DLD1 (cell line): ENCODE measurements around the gene RSPH9.

Experiments used
- in situ Hi-C: cut with HindIII; loops from 2 replicates; pipeline ENCODE4 v1.10.0; 2017; ENCODE audit warnings: low sequenced_read_pairs

Gene RSPH9

DNA sequence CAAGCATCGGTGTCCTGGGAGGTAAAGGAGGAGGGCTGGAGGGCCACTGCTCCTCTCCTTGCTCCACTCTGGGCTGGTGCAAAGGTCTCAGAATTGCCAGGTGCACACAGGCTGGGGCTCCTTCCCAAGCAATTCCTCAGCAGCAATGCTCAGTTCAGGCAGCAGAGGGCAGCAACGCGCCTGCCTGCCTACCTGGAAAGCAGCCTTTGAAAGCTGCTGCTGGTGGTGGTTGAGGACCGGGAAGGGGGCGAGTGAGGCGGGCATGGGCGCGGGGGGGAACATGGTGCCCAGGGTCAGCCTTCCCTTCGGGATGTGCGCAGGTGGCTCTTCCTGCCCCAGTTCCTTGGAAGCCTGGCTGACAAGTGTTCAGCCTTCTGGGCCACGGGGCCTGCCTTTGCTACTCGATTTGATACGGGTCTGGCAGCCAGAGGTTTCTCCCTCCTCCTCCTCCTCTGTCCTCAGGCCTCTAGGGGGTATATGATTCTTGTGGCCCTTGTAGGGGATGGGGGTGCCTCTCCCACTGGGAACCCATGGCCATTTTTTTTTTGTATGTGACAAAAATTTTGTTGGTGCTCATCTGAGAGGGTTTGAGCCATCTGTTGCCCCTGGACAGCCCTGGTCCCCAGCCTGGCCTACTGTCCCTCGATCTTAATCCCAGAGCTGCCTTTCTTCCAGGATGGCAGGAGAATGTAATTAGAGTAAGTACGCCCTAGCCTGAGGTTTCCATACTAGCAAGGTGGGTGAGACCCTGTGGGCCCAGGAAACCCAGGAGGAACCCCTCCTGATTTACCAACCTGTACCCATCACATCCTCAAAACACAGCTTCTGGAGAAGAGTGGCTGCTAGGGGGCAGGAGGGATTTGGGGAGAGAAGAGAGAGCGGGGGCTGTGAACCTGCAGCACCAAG is 22.7 kb downstream of the RSPH9 start:
- in situ Hi-C loops = no loop called here

- in situ Hi-C loops = no loop called here
These were observed 23.6 kb downstream of the RSPH9 start for GRCh38 chr6:43668151-43669028.

DNA sequence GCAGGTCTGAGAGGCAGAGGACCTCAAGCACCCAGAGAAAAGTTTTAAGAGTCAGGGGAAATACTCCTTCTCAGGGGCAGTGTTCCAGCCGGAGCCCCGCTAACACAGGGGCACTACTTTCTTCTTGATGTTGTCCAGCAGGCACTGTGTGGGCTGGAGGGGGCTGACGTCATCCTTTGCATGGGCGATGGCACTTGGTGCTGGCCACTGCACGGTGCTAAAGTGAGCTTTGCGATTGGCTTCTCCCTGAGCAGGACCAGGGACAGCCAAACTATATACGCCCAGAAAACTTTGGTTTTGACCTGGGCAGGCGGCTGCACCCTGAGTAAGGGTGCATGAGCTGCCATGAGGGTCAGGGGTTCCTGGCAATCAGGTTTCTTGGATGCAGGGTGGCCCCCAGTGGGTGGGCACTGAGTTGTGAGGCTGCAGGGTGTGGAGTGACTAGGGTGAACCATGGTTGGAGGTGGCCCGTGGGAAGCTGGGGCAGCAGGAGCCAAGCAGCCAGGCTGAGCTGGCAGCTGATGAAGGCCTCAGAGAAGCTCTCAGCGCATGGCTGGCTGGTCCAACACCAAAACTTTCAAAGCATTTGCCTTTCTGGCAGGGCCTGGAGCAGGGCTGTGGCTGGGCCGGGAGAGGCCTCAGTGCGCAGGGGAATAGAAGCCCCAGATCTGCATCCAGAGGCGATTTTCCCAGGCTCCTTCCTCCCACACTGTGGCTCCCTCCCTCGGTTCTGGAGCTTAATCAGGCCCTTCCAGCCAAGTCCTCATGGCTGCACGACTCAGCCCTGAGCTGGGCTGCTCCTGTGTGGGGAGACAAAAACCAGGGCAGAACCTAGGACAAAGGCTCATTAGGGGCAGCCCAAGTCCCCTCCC is 24.4 kb downstream of the RSPH9 start:
- in situ Hi-C loops = no loop called here

DNA sequence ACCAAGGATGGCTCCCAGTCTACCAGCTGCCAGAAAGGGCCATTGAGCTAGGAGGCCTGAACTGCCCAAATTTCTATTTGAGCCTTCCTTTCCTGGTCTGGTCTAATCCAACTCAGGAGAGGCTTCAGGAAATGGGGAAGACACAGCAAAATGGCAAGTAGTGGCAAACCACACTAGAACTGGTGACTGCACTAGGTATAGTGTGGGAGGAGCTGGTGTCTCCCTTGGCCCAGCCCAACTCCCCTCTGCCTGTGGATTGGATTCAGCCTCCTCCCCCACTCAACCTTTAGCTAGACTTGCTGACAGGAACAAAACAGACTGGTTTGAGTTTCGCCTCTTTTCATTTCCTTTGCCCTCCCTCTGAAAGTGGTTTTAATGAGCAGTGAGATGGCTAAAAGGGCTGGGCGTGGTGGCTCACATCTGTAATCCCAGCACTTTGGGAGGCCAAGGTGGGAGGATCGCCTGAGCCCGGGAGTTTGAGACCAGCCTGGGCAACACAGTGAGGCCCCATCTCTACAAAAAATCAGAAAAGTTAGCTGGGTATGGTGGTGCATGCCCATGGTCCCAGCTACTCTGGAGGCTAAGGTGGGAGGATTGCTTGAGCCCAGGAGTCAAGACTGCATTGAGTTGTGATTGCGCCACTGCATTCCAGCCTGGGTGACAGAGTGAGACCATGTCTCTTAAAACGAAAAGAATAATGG is 25.2 kb downstream of the RSPH9 start:
- in situ Hi-C loops = no loop called here

GRCh38 chr6:43670623-43670986 is 25.8 kb downstream of the RSPH9 start:
- in situ Hi-C loops = no loop called here

- in situ Hi-C loops = no loop called here
These were observed 26.4 kb downstream of the RSPH9 start for GRCh38 chr6:43671011-43671800.

- in situ Hi-C loops = no loop called here
These were observed 27.2 kb downstream of the RSPH9 start for GRCh38 chr6:43671801-43672690.

DNA sequence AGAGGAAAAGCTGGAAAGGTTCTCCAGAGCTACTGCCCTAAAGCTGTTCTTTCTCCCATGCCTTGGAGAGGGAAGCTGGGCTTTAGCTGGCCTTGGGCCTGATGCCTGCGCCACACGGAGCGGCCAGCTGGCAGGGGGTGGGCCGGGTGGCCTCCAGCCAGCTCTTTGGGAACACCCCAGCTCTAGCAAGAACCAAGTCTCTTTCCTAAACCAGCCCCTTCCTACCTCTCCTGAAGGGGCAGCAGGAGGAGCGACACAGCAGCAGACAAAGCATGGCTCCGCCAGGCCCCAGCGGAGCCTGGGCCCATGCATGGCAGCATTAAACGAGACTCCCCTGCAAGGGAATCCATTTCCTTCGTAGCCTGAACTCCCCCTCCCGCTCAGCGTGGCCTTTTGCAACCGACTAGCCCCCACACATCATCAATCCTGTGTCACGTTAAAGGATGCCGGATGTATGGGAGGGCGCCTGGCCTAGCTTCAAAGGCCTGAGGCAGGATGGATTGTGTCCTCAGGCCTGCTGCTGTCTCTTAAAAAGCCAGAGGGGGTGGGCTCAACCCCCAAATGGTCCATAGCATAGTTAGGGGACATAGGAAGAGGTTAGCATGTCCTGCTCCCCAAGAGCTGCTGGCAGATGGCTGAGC is 28.7 kb downstream of the RSPH9 start:
- in situ Hi-C loops = no loop called here

DNA sequence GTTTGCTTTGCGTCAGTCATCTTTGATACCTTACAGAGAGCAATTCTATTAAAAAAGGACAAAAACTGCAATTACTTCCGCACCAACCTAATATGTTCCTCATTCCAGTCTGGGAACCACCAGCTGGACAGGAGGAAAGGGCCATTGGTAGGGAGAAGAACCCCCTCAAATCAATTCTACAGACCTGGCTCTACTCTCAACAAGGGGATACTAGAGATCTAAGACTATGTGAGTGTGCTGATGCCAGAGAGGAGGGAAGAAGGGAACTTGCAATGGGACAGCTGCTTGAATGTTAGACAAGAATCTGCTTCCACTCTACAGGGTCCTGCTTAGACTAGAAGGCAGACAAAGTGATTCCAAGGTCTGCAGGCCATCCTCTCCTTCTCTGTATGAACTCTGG is 29.5 kb downstream of the RSPH9 start:
- in situ Hi-C loops = no loop called here

DNA sequence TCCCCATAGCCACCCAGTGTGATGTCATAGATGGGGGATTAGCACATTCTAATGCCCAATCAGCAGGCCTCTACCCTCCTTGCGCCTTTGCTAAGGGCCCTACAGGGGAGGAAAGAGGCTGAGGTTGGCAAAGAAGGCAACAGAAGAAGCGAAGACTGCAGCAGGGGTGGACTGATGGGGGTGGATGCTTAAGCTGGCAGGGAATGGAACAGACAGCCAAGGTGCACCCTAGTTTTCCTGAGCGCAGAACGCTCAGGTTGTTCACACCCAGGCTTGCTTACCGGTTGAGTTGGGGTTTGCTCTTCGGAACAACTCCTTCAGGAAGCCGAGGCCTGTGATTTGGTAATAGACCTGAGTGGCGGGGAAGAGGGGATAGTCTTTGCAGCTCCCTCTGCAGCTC is 30.1 kb downstream of the RSPH9 start:
- in situ Hi-C loops = no loop called here

GRCh38 chr6:43676962-43677606 is 32.2 kb downstream of the RSPH9 start:
- in situ Hi-C loops = no loop called here

- in situ Hi-C loops = no loop called here
These were observed 32.9 kb downstream of the RSPH9 start for GRCh38 chr6:43677759-43678158.

- in situ Hi-C loops = no loop called here
These were observed 33.5 kb downstream of the RSPH9 start for GRCh38 chr6:43678341-43678740.

DNA sequence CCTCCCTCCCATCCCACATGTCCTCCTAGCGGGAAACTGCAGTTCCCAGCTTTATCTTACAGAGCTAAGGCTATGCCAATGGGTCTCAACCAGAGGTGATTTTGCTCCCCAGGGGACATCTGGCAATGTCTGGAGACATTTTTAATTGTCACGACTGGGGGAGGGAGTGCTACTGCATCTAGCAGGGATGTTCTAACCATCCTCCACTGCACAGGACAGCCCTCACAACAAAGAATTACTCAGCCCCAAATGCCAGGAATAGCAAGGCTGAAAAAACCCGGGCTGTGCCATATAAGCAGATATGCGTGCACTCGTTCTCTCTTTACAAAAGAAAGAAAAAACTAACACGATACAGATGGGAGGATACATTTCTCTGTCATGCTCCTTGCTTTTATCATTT is 34.2 kb downstream of the RSPH9 start:
- in situ Hi-C loops = no loop called here

GRCh38 chr6:43680308-43681200 is 35.7 kb downstream of the RSPH9 start:
- in situ Hi-C loops = no loop called here

- in situ Hi-C loops = no loop called here
These were observed 36.5 kb downstream of the RSPH9 start for GRCh38 chr6:43681303-43681702.
